Measurements from ENCODE around the gene CENPK. TPM values are rescaled to one million over a fixed set of nuclear protein-coding genes. Genes with fewer than 3 reads are reported as not detected.

The CENPK gene
- total RNA-seq, 1 donor from 2014 or later = 3.4 TPM

- Histone ChIP-seq H3K36me3 (no peaks in the 10 kb centered on the region), H3K27ac (no peak overlapping the region), H3K27me3 (no peaks in the 10 kb centered on the region), H3K4me3 (no peak overlapping the region), H3K4me1 (no peaks in the 10 kb centered on the region), H3K9me3 (no peaks in the 10 kb centered on the region)
- DNase-seq (ENCODE audit: extremely low spot score in 2 of 2) = no peak
- TF ChIP-seq POLR2AphosphoS5 (IDR thresholded peaks at IDR 0.05; ENCODE audit: insufficient read depth in 1 of 2, low read depth in 1 of 2) (no peak), CTCF (IDR thresholded peaks at IDR 0.05) (no peak), POLR2A (IDR thresholded peaks at IDR 0.05) (no peak)
- intact Hi-C loops (cut with DNase I) = no loop called here
These were observed 23.1 kb downstream of the CENPK start for GRCh38 chr5:65539827-65540226.

- no peak for DNase-seq (ENCODE audit: extremely low spot score in 2 of 2)
- Histone ChIP-seq H3K4me3 (no peak overlapping the region), H3K27ac (no peak overlapping the region), H3K27me3 (no peaks in the 10 kb centered on the region), H3K36me3 (no peaks in the 10 kb centered on the region), H3K4me1 (no peaks in the 10 kb centered on the region), H3K9me3 (no peaks in the 10 kb centered on the region)
- TF ChIP-seq CTCF (IDR thresholded peaks at IDR 0.05) = no peak
- no peak for TF ChIP-seq POLR2AphosphoS5 (IDR thresholded peaks at IDR 0.05; ENCODE audit: insufficient read depth in 1 of 2, low read depth in 1 of 2)
- no peak for TF ChIP-seq POLR2A (IDR thresholded peaks at IDR 0.05)
- intact Hi-C loops (cut with DNase I) = no loop called here
These were observed 27.4 kb downstream of the CENPK start for GRCh38 chr5:65535529-65535987.

- H3K4me1 ChIP-seq = no peaks in the 10 kb centered on the region
- H3K9me3 ChIP-seq = no peaks in the 10 kb centered on the region
- H3K27ac ChIP-seq = no peak overlapping the region
- intact Hi-C loops (cut with DNase I) = no loop called here
- H3K27me3 ChIP-seq = no peaks in the 10 kb centered on the region
- H3K36me3 ChIP-seq = no peaks in the 10 kb centered on the region
- no peak overlapping the region for H3K4me3 ChIP-seq
- no peak for DNase-seq (ENCODE audit: extremely low spot score in 2 of 2)
- TF ChIP-seq POLR2AphosphoS5 (IDR thresholded peaks at IDR 0.05; ENCODE audit: insufficient read depth in 1 of 2, low read depth in 1 of 2) (no peak), POLR2A (IDR thresholded peaks at IDR 0.05) (no peak), CTCF (IDR thresholded peaks at IDR 0.05) (no peak)
These were observed 32.1 kb downstream of the CENPK start for GRCh38 chr5:65530904-65531303.

- no peak for TF ChIP-seq POLR2AphosphoS5 (IDR thresholded peaks at IDR 0.05; ENCODE audit: insufficient read depth in 1 of 2, low read depth in 1 of 2)
- no peak for TF ChIP-seq CTCF (IDR thresholded peaks at IDR 0.05)
- TF ChIP-seq POLR2A (IDR thresholded peaks at IDR 0.05) = no peak
These were observed 37.2 kb downstream of the CENPK start for GRCh38 chr5:65525726-65526125.

GRCh38 chr5:65512170-65512937, 50.6 kb downstream of the CENPK start:
- no peaks in the 10 kb centered on the region for H3K4me1 ChIP-seq
- no peaks in the 10 kb centered on the region for H3K36me3 ChIP-seq
- no peak overlapping the region for H3K4me3 ChIP-seq
- no peaks in the 10 kb centered on the region for H3K27me3 ChIP-seq
- no peak for DNase-seq (ENCODE audit: extremely low spot score in 2 of 2)
- TF ChIP-seq CTCF (IDR thresholded peaks at IDR 0.05) (no peak), POLR2A (IDR thresholded peaks at IDR 0.05) (no peak), POLR2AphosphoS5 (IDR thresholded peaks at IDR 0.05; ENCODE audit: insufficient read depth in 1 of 2, low read depth in 1 of 2) (no peak)
- H3K27ac ChIP-seq = no peak overlapping the region
- intact Hi-C loops (cut with DNase I) = no loop called here
- H3K9me3 ChIP-seq = no peaks in the 10 kb centered on the region

More at GRCh38 chr5:65525726-65526125, 37.2 kb downstream of the CENPK start:
- H3K27me3 ChIP-seq = no peaks in the 10 kb centered on the region
- no peaks in the 10 kb centered on the region for H3K4me1 ChIP-seq
- H3K4me3 ChIP-seq = no peak overlapping the region
- no peak for DNase-seq (ENCODE audit: extremely low spot score in 2 of 2)
- no peaks in the 10 kb centered on the region for H3K36me3 ChIP-seq
- H3K9me3 ChIP-seq = no peaks in the 10 kb centered on the region
- intact Hi-C loops (cut with DNase I) = no loop called here
- no peak overlapping the region for H3K27ac ChIP-seq

Data from vagina (tissue), 2 donors.